NCI-H526 (cell line): Measurements from ENCODE around the gene SNAPC1.
"Not testable (repeated sequence)": the region's sequence is repeated elsewhere in the genome, so short reads cannot be mapped to it uniquely, and the experiment has no call there.

Experiments
- DNase-seq, 2 experiments: peaks; one replicate each; lab custom pipeline; 2025; lab: John Stamatoyannopoulos, UW

The SNAPC1 gene

GRCh38 chr14:61749867-61750266 lies 12.4 kb upstream of the SNAPC1 start:
- peak in 1 of 2 experiments; percentile 9 for DNase-seq

GRCh38 chr14:61750708-61751474 lies 11.3 kb upstream of the SNAPC1 start:
- peak; percentile 21 to 86 for DNase-seq

GRCh38 chr14:61751475-61751989 lies 10.7 kb upstream of the SNAPC1 start:
- no peak for DNase-seq

DNA sequence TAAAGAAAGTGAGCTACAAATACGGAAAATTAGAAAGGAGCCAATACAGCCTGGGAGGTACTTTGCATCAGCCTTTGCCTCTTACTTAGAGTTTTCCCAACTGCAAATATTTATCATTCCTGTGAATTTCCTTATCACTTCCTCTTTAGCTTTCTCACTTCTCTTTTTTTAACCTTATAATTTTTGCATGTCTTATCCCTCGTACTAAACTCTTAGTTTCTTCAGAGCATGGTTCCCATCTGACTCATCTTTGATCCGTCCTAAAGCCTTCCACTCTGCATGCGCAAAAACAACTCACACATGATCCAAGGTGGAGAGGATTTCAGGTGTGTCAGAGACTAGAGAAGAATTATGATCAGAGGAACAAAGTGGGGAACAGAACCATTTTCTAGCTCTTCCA lies 9.6 kb upstream of the SNAPC1 start:
- DNase-seq = no peak

DNA sequence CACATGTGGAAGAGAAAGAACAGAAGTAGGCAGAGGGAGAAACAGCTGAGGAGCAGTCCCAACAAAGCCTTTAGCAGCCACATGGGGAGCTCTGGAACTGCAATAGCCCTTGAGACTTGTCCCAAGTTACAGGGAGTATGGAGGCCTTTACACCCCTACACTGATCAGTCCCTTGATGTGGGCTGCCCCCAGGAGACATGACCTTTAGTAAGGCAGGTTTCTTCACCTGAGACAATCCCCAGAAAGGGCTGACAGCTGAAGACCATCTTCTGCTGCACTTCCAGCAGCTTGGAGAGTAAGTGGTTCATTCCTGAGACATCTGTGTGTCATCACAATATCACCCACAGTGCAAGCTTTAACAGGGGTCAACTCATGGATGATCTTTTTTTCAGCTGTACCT lies 8.6 kb upstream of the SNAPC1 start:
- DNase-seq = peak in 1 of 2 experiments; percentile 3

DNA sequence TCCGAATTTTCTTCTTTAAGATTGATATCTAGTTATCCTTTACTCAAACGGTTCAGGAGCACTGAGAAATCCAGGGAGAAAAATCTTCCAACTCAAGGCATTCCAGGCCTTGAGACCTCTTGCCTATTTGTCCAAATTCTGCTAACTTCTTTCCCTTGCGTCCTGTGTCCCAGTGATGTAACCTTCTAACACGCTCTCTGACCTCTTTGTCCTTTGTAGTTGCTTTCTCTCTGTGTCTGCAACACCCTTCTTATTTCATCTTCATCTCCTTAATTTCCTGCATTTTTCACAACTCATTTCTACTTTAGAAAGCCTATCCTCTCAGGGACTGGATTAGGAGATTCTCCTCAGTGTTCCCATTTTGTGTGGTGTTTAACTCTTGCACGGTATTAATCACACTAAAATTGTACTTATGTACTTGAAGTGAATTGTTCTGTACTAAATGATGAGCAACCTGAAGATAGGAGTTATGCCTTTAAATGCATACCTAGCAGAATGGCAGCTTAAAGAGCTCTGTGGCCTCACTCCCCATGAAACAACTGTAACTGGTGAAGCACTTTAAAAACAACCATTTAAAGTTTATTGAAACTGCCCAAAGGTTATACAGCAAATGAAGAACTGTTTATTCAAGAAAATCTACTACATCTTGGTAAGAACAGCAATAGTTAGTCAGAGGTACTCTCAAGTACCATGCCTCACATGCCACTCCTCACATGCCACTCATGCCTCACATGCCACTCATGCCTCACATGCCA lies 7.4 kb upstream of the SNAPC1 start:
- DNase-seq = no peak

- DNase-seq = not testable (repeated sequence)
Measured at GRCh38 chr14:61755382-61755742, 6.9 kb upstream of the SNAPC1 start.

DNA sequence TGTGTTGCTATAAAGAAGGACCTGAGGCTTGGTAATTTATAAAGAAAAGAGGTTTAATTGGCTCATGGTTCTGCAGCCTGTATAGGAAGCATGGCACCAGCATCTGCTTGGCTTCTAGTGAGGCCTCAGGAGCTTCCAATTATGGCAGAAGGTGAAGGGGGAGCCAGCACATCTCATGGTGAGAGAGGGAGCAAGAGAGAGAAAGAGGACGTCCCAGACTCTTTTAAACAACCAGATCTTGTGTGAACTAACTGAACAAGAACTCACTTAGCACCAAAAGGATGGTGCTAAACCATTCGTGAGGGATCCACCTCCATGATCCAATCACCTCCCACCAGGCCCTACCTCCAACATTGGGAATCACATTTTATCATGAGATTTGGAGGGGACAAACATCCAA lies 6.1 kb upstream of the SNAPC1 start:
- no peak for DNase-seq

DNA sequence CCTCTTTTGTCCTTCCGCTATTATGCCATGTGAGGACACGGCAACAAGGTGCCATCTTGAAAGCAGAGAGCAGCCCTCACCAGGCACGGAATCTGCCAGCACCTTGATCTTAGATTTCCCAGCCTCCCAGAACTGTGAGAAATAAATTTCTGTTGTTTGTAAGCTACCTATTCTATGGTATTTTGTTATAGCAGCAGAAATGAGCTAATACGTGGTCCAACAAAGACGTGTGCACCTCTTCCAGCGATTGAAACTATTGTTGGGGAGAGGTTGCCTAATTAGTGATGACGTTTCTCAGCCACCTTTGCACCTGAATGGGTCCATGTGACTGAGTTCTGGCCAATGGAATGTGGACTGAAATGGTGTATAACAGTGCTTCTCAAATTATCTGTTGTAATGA lies 2.3 kb upstream of the SNAPC1 start:
- no peak for DNase-seq

GRCh38 chr14:61761557-61761956 lies 663 bp upstream of the SNAPC1 start:
- DNase-seq = no peak

GRCh38 chr14:61764342-61765122 lies 2.3 kb downstream of the SNAPC1 start:
- peak in 1 of 2 experiments; percentile 8 for DNase-seq

GRCh38 chr14:61765225-61765943 lies 3.2 kb downstream of the SNAPC1 start:
- peak; percentile 11 to 20 for DNase-seq

GRCh38 chr14:61766151-61766550 lies 3.9 kb downstream of the SNAPC1 start:
- DNase-seq = no peak

DNA sequence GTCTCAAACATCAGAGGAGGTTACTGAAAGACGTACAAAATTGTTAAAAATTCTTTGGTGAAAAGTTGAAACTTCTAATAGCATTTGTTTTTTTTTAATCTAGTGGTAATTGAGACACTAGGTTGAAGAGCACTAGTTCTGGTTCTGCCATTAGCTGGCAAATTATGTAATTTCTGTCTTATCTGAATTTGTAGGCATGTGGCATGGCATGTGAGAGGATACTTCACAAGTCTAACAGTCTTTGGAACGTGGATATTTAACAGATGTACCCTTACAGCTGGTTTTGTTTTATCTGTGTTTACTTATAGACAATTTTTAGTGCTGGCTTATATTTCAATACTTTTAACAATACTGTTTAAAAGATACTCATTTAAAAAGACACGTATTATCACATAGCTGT lies 6.0 kb downstream of the SNAPC1 start:
- no peak for DNase-seq

- DNase-seq = no peak
Measured at GRCh38 chr14:61769893-61770292, 7.7 kb downstream of the SNAPC1 start.

- no peak for DNase-seq
Measured at GRCh38 chr14:61774861-61775260, 12.6 kb downstream of the SNAPC1 start.

GRCh38 chr14:61780125-61780524 lies 17.9 kb downstream of the SNAPC1 start:
- DNase-seq = no peak

DNA sequence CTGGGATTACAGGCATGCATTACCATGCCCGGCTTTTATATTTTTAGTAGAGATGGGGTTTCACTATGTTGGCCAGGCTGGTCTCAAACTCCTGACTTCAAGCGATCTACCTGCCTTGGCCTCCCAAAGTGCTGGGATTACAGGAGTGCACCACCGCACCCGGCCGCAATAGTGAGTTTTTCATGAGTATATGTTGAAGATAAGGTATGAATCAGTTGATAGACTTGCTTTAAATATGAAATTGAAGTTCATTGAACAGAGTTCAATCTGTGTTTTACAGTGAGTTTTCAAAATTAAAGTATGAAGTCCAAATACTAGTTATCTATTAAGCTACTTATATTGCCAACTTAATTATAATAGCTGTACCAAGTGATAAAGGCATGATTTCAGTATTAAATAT lies 35.1 kb downstream of the SNAPC1 start:
- no peak for DNase-seq

- DNase-seq = no peak
Measured at GRCh38 chr14:61802010-61802568, 39.9 kb downstream of the SNAPC1 start.

GRCh38 chr14:61803755-61804154 lies 41.5 kb downstream of the SNAPC1 start:
- no peak for DNase-seq

DNA sequence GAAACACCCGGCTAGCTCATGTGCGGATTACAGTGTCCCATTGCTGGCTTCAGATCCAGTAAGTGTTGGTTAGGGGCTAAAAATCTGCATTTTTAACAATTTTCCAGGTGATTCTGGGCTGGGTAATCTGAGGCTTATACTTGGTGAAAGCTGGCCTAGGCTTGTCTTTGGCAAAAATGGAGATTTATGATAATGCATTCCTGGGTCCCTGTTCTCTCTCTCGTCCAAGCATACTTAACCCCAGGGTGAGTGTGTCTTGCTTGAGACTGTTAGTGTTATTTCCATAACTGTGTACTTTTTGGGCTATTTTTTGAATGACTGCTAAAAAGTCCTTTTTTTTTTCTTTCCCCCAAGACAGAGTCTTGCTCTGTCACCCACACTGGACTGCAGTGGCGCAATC lies 43.2 kb downstream of the SNAPC1 start:
- DNase-seq = no peak
